Erythroblast (primary cell): ENCODE data around the gene GOSR2.

Experiments
- GATA1 ChIP-seq: IDR thresholded peaks from 2 replicates; pipeline ENCODE4 v1.6.1; 2011; ENCODE audit warnings: low read depth, mild to moderate bottlenecking, control low read depth, low read length, moderate library complexity
- POLR2A ChIP-seq: IDR thresholded peaks from 2 replicates; pipeline ENCODE4 v1.6.1; 2011; ENCODE audit warnings: mild to moderate bottlenecking, low read length

- TF ChIP-seq POLR2A (no peak), GATA1 (no peak)
Observed at GRCh38 chr17:46942441-46943217, 19.7 kb downstream of the GOSR2 start.
